Osteoblast (primary cell): ENCODE data around the gene SULT2A1. TPM values are rescaled to one million over a fixed set of nuclear protein-coding genes. Genes with fewer than 3 reads are reported as not detected.
A peak's percentile ranks its signal among the peaks of the same experiment; 100 is the strongest.

Experiments
- DNase-seq: peaks from one replicate; pipeline ENCODE4 v3.0.0; 2011; ENCODE audit warnings: low spot score, mixed read lengths; ENCODE audit not compliant: insufficient read length; ENCODE audit errors: missing footprints
- H2AFZ ChIP-seq: 2 replicates; pipeline ENCODE4 v1.6.0; 2011; ENCODE audit warnings: mild to moderate bottlenecking, low read length
- H3K27ac ChIP-seq: 2 replicates; pipeline ENCODE4 v1.5.1; 2011; ENCODE audit warnings: mild to moderate bottlenecking, low read depth, low read length, moderate library complexity
- H3K27me3 ChIP-seq: 2 replicates; pipeline ENCODE4 v1.6.0; 2012; ENCODE audit warnings: mild to moderate bottlenecking, control low read depth, inconsistent platforms, low read length, moderate library complexity; ENCODE audit not compliant: insufficient read depth
- H3K36me3 ChIP-seq: 2 replicates; pipeline ENCODE4 v1.5.1; 2011; ENCODE audit warnings: mild to moderate bottlenecking, low read length, control low read depth, moderate library complexity; ENCODE audit not compliant: insufficient read depth
- H3K4me1 ChIP-seq: 2 replicates; pipeline ENCODE4 v1.5.1; 2011; ENCODE audit warnings: mild to moderate bottlenecking, low read length, control low read depth, moderate library complexity; ENCODE audit not compliant: insufficient read depth
- H3K4me2 ChIP-seq: 2 replicates; pipeline ENCODE4 v1.6.0; 2011; ENCODE audit warnings: mild to moderate bottlenecking, low read length; ENCODE audit not compliant: insufficient read depth
- H3K4me3 ChIP-seq: fragments of 200-600 bp; sonication (generic); 3 replicates; pipeline ENCODE4 v1.5.1; 2012; ENCODE audit warnings: mild to moderate bottlenecking, low read length, inconsistent platforms; ENCODE audit not compliant: insufficient read depth
- H3K79me2 ChIP-seq: 2 replicates; pipeline ENCODE4 v1.6.0; 2012; ENCODE audit warnings: mild to moderate bottlenecking, low read length, control low read depth, inconsistent platforms; ENCODE audit not compliant: insufficient read depth
- H3K9me3 ChIP-seq: 2 replicates; pipeline ENCODE4 v1.5.1; 2011; ENCODE audit warnings: low read depth, low read length, control low read depth
- H4K20me1 ChIP-seq: 2 replicates; pipeline ENCODE4 v1.6.0; 2012; ENCODE audit warnings: mild to moderate bottlenecking, low read length, control low read depth; ENCODE audit not compliant: insufficient read depth
- total RNA-seq: library from RNA; depleted of rRNA; stranded (reverse); fragments of >200 nt; gene quantifications from 2 replicates; pipeline ENCODE4 v1.2.3, GENCODE V29; 2012
- TF ChIP-seq, protein P1 (sequence below): IDR thresholded peaks from 2 replicates; pipeline ENCODE4 v1.5.1; 2011; ENCODE audit warnings: mild to moderate bottlenecking, low read depth, low read length, moderate library complexity; ENCODE audit errors: extremely low read depth

The SULT2A1 gene
- total RNA-seq, 1 donor, result not detected

DNA sequence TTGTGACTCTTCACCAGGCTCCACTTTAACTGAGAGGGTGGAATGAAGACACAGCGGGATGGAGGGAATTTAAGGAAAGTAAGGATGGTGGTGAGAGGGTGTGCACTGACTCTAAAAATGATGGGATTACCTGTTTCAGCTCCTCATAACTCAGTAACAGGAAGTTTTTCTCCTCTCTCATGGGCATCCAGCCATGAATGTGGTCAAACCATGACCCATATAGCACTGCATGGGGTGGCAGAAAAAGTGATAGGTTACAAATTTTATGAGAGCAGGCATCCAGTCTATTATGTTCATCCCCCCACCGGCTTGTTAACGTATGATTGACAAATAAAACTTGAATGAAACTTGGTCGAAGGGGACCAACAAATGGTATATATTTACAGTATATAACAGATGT is 7.2 kb downstream of the SULT2A1 start:
- TF ChIP-seq, protein P1, sequence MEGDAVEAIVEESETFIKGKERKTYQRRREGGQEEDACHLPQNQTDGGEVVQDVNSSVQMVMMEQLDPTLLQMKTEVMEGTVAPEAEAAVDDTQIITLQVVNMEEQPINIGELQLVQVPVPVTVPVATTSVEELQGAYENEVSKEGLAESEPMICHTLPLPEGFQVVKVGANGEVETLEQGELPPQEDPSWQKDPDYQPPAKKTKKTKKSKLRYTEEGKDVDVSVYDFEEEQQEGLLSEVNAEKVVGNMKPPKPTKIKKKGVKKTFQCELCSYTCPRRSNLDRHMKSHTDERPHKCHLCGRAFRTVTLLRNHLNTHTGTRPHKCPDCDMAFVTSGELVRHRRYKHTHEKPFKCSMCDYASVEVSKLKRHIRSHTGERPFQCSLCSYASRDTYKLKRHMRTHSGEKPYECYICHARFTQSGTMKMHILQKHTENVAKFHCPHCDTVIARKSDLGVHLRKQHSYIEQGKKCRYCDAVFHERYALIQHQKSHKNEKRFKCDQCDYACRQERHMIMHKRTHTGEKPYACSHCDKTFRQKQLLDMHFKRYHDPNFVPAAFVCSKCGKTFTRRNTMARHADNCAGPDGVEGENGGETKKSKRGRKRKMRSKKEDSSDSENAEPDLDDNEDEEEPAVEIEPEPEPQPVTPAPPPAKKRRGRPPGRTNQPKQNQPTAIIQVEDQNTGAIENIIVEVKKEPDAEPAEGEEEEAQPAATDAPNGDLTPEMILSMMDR, result no peak

DNA sequence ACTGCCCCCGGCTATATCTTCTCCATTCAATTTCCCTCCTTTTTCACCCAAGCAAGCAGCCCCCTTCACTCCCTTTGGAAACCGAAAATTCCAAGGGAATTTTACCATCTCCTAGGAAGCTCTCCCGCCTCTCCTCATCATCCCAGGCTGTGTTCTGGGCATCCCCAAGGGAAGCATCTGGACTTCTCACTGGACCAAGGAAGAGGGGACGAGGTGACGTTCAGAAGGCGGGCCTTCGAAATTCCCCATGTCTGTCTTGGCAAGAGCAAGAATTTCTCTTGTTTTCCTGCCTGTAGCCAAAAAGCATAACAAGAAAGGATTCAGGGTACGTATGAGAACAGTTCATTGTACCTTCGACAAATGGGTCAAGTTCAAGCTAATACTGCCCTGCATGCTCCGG is 20.9 kb downstream of the SULT2A1 start:
- no peak overlapping the region for H3K4me3 ChIP-seq
- no peaks in the 10 kb centered on the region for H4K20me1 ChIP-seq
- no peaks in the 10 kb centered on the region for H3K79me2 ChIP-seq
- no peak overlapping the region for H3K27ac ChIP-seq
- no peak overlapping the region for H3K4me2 ChIP-seq
- H3K27me3 ChIP-seq, result no peaks in the 10 kb centered on the region
- TF ChIP-seq, protein P1, result no peak
- peak; percentile 34 for DNase-seq
- no peak overlapping the region for H2AFZ ChIP-seq
- no peaks in the 10 kb centered on the region for H3K36me3 ChIP-seq
- H3K9me3 ChIP-seq, result no peaks in the 10 kb centered on the region
- H3K4me1 ChIP-seq, result no peaks in the 10 kb centered on the region

More for the DNA sequence above, 7.2 kb downstream of the SULT2A1 start:
- no peaks in the 10 kb centered on the region for H3K36me3 ChIP-seq
- no peaks in the 10 kb centered on the region for H3K27me3 ChIP-seq
- no peaks in the 10 kb centered on the region for H3K4me1 ChIP-seq
- no peak overlapping the region for H3K27ac ChIP-seq
- H3K4me3 ChIP-seq, result no peak overlapping the region
- H3K4me2 ChIP-seq, result no peak overlapping the region
- H4K20me1 ChIP-seq, result no peaks in the 10 kb centered on the region
- no peaks in the 10 kb centered on the region for H3K79me2 ChIP-seq
- no peak for DNase-seq
- no peak overlapping the region for H2AFZ ChIP-seq
- no peaks in the 10 kb centered on the region for H3K9me3 ChIP-seq

DNA sequence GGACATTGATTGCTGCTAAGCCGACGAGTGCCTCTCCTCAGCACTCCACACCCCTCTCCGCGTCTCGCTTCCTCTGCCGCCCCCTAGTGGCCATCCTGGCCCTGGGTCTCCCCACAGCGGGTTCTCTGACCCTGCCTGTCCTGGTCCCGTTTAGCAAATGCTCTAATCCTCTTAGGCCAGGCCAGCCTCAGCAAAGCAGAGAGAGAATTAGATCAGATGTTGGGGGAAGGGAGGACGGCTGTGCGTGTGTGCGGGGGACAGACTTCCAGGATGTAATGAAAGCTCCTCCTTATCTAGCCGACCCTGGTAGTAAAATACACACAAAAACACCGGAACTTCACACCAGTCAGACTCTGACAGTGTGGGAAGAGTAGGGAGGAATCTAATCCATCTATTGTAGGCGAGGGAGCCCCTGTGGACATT is 22.6 kb downstream of the SULT2A1 start:
- Histone ChIP-seq H3K79me2 (no peaks in the 10 kb centered on the region), H3K36me3 (no peaks in the 10 kb centered on the region), H2AFZ (peak overlapping the region; percentile 51), H3K27me3 (no peaks in the 10 kb centered on the region), H3K4me2 (no peak overlapping the region), H3K4me1 (no peaks in the 10 kb centered on the region), H3K27ac (no peak overlapping the region), H3K4me3 (no peak overlapping the region), H4K20me1 (no peaks in the 10 kb centered on the region), H3K9me3 (no peaks in the 10 kb centered on the region)
- peak; percentile 98 for DNase-seq
- TF ChIP-seq, protein P1, result peak; percentile 99

DNA sequence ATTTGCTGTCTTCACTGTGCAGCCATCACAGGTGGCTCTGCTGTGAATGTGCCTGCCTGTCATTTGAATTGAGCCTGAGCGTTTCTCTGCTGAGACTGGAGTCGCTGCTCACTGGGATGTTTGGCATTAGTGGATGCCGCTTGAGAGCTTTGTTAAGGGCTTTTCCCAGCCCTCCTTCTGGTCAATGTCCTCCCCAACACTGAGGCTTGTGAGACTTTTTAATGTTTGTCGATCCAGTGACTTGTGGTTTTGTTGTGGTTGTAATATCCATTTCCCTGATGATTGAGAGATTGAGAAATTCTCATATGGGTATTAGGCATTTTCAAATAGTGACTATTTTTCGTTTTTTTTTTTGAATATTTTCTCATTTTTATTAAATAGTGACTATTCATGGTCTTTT is 24.5 kb downstream of the SULT2A1 start:
- TF ChIP-seq, protein P1, result no peak
- no peaks in the 10 kb centered on the region for H3K79me2 ChIP-seq
- H3K9me3 ChIP-seq, result no peaks in the 10 kb centered on the region
- no peaks in the 10 kb centered on the region for H3K4me1 ChIP-seq
- H3K27me3 ChIP-seq, result no peaks in the 10 kb centered on the region
- H3K36me3 ChIP-seq, result no peaks in the 10 kb centered on the region
- no peak overlapping the region for H2AFZ ChIP-seq
- DNase-seq, result peak; percentile 19
- H3K4me3 ChIP-seq, result no peak overlapping the region
- H4K20me1 ChIP-seq, result no peaks in the 10 kb centered on the region
- no peak overlapping the region for H3K27ac ChIP-seq
- H3K4me2 ChIP-seq, result no peak overlapping the region
